IMR-90 (cell line): Measurements from ENCODE around the gene ETV6. TPM values are rescaled to one million over a fixed set of nuclear protein-coding genes. Genes with fewer than 3 reads are reported as not detected.

Source experiments
- ATAC-seq: fragments of 200-7000 bp; cut with Tn5 transposase; 2 replicates; pipeline ENCODE4 v1.9.1; 2020; ENCODE audit warnings: low read depth, mild to moderate bottlenecking, moderate library complexity
- BruUV-seq: library from RNA; stranded (reverse); fragments of 400-500 nt; replicated peaks from 2 replicates; lab custom pipeline; 2021; lab: Mats Ljungman, UMichigan
- CTCF ChIA-PET: fragments of 300-600 bp; formaldehyde crosslinking; extraction: SDS; loops from one replicate; lab custom pipeline; 2021; ENCODE audit warnings: antibody characterized with exemption; lab: Yijun Ruan, JAX
- POLR2A ChIA-PET: fragments of 300-600 bp; sonication (Branson Sonifier 250); formaldehyde crosslinking; loops from one replicate; lab custom pipeline; 2022; ENCODE audit warnings: antibody characterized with exemption; ENCODE audit not compliant: unreplicated experiment; lab: Charles Lee
- DNase-seq: peaks from one replicate; pipeline ENCODE4 v3.0.0; 2013
- H2AFZ ChIP-seq: replicated peaks from 2 replicates; pipeline ENCODE3; 2013; ENCODE audit warnings: low read length, mild to moderate bottlenecking; ENCODE audit not compliant: poor library complexity
- H2AK5ac ChIP-seq: 2 replicates; pipeline ENCODE4 v1.6.1; 2013; ENCODE audit warnings: low read depth, low read length, inconsistent platforms
- H2AK9ac ChIP-seq: replicated peaks from 2 replicates; pipeline ENCODE3; 2013; ENCODE audit warnings: mild to moderate bottlenecking, low read depth, low read length, moderate library complexity; ENCODE audit not compliant: poor library complexity
- H2BK120ac ChIP-seq: 2 replicates; pipeline ENCODE4 v1.6.1; 2013; ENCODE audit warnings: low read depth, low read length, inconsistent platforms
- H2BK15ac ChIP-seq: 3 replicates; pipeline ENCODE4 v1.6.1; 2013; ENCODE audit warnings: low read depth, low read length, inconsistent platforms
- H2BK20ac ChIP-seq: 2 replicates; pipeline ENCODE4 v1.6.1; 2013; ENCODE audit warnings: low read depth, mild to moderate bottlenecking, inconsistent platforms, low read length, moderate library complexity
- H2BK5ac ChIP-seq: 2 replicates; pipeline ENCODE4 v1.6.1; 2013; ENCODE audit warnings: mild to moderate bottlenecking, low read depth, low read length, inconsistent platforms; ENCODE audit not compliant: poor library complexity, severe bottlenecking
- H3K14ac ChIP-seq: replicated peaks from 2 replicates; pipeline ENCODE4 v1.6.1; 2013; ENCODE audit warnings: low read depth, low read length, inconsistent platforms
- H3K18ac ChIP-seq: 2 replicates; pipeline ENCODE4 v1.6.1; 2013; ENCODE audit warnings: low read depth, low read length, control low read depth
- H3K23ac ChIP-seq: 2 replicates; pipeline ENCODE4 v1.6.1; 2013; ENCODE audit warnings: low read depth, low read length, inconsistent platforms
- H3K27ac ChIP-seq: 2 replicates; pipeline ENCODE4 v1.5.1; 2013; ENCODE audit warnings: mild to moderate bottlenecking, control low read depth, low read length; ENCODE audit not compliant: insufficient read depth
- H3K27me3 ChIP-seq: 2 replicates; pipeline ENCODE4 v1.6.1; 2013; ENCODE audit warnings: low read length; ENCODE audit not compliant: control insufficient read depth, insufficient read depth
- H3K36me3 ChIP-seq: 2 replicates; pipeline ENCODE4 v1.6.1; 2013; ENCODE audit warnings: low read length, mixed read lengths; ENCODE audit not compliant: control insufficient read depth, insufficient read depth
- H3K4ac ChIP-seq: 2 replicates; pipeline ENCODE4 v1.6.1; 2013; ENCODE audit warnings: low read depth, low read length, inconsistent platforms
- H3K4me1 ChIP-seq: 2 replicates; pipeline ENCODE4 v1.6.1; 2013; ENCODE audit warnings: low read length, mixed read lengths; ENCODE audit not compliant: control insufficient read depth, insufficient read depth
- H3K4me2 ChIP-seq: 2 replicates; pipeline ENCODE4 v1.6.1; 2013; ENCODE audit warnings: low read depth, mild to moderate bottlenecking, control low read depth, low read length, moderate library complexity
- H3K4me3 ChIP-seq: 2 replicates; pipeline ENCODE4 v1.5.1; 2013; ENCODE audit warnings: low read depth, mild to moderate bottlenecking, control low read depth, low read length, moderate library complexity; ENCODE audit not compliant: insufficient read depth
- H3K56ac ChIP-seq: 2 replicates; pipeline ENCODE4 v1.6.1; 2013; ENCODE audit warnings: low read length, inconsistent platforms; ENCODE audit not compliant: insufficient read depth; ENCODE audit errors: extremely low read depth
- H3K79me1 ChIP-seq, 2 experiments: 2 replicates each; pipeline ENCODE4 v1.6.1; 2013; ENCODE audit warnings: low read length in 2 of 2, inconsistent platforms in 1 of 2, low read depth in 1 of 2
- H3K9ac ChIP-seq: 2 replicates; pipeline ENCODE4 v1.6.1; 2013; ENCODE audit warnings: low read depth, low read length, control low read depth
- H3K9me1 ChIP-seq: 2 replicates; pipeline ENCODE4 v1.6.1; 2013; ENCODE audit warnings: low read length, inconsistent platforms; ENCODE audit not compliant: insufficient read depth
- H3K9me3 ChIP-seq: 2 replicates; pipeline ENCODE4 v1.6.1; 2013; ENCODE audit warnings: low read length; ENCODE audit not compliant: control insufficient read depth, insufficient read depth
- H4K20me1 ChIP-seq: 2 replicates; pipeline ENCODE4 v1.6.1; 2013; ENCODE audit warnings: low read length, inconsistent platforms; ENCODE audit not compliant: insufficient read depth
- H4K5ac ChIP-seq: 2 replicates; pipeline ENCODE4 v1.6.1; 2013; ENCODE audit warnings: mild to moderate bottlenecking, low read depth, low read length, control low read depth
- H4K8ac ChIP-seq, 2 experiments: 2 replicates each; pipeline ENCODE4 v1.6.1; 2013; ENCODE audit warnings: low read depth in 2 of 2, low read length in 2 of 2, control low read depth in 1 of 2, inconsistent platforms in 1 of 2
- H4K91ac ChIP-seq: 2 replicates; pipeline ENCODE4 v1.6.1; 2013; ENCODE audit warnings: low read depth, low read length, inconsistent platforms; ENCODE audit not compliant: insufficient read depth
- BHLHE40 ChIP-seq: fragments of 150-350 bp; IDR thresholded peaks from 2 replicates; pipeline ENCODE4 v1.6.1; 2016; ENCODE audit warnings: mild to moderate bottlenecking, low read depth, low read length
- CEBPB ChIP-seq: IDR thresholded peaks from 2 replicates; pipeline ENCODE4 v1.6.1; 2012; ENCODE audit warnings: low read depth, low read length, improper control_type of control experiment
- CHD1 ChIP-seq: IDR thresholded peaks from 2 replicates; pipeline ENCODE4 v1.6.1; 2012; ENCODE audit warnings: low read depth, low read length, improper control_type of control experiment
- FOS ChIP-seq: fragments of 150-350 bp; IDR thresholded peaks from 2 replicates; pipeline ENCODE4 v1.6.1; 2016; ENCODE audit warnings: low read depth, low read length
- MAFK ChIP-seq: IDR thresholded peaks from 2 replicates; pipeline ENCODE4 v1.6.1; 2012; ENCODE audit warnings: low read depth, low read length, improper control_type of control experiment
- MAZ ChIP-seq: IDR thresholded peaks from 2 replicates; pipeline ENCODE4 v1.6.1; 2012; ENCODE audit warnings: low read depth, mild to moderate bottlenecking, low read length, improper control_type of control experiment, moderate library complexity, borderline replicate concordance
- MXI1 ChIP-seq: IDR thresholded peaks from 2 replicates; pipeline ENCODE4 v1.6.1; 2012; ENCODE audit warnings: low read depth, mild to moderate bottlenecking, low read length, moderate library complexity, borderline replicate concordance
- NFE2L2 ChIP-seq: fragments of 150-350 bp; IDR thresholded peaks from 2 replicates; pipeline ENCODE4 v1.6.1; 2016; ENCODE audit warnings: low read depth, mild to moderate bottlenecking, low read length
- POLR2A ChIP-seq: IDR thresholded peaks from 2 replicates; pipeline ENCODE4 v1.6.1; 2012; ENCODE audit warnings: mild to moderate bottlenecking, low read depth, low read length
- RAD21 ChIP-seq: IDR thresholded peaks from 2 replicates; pipeline ENCODE4 v1.6.1; 2012; ENCODE audit warnings: low read length, improper control_type of control experiment
- RCOR1 ChIP-seq: IDR thresholded peaks from 2 replicates; pipeline ENCODE4 v1.6.1; 2012; ENCODE audit warnings: mild to moderate bottlenecking, low read length, improper control_type of control experiment; ENCODE audit not compliant: insufficient replicate concordance
- RFX5 ChIP-seq: IDR thresholded peaks from 2 replicates; pipeline ENCODE4 v1.8.0; 2012; ENCODE audit warnings: low read depth, mild to moderate bottlenecking, low read length, moderate library complexity
- SMC3 ChIP-seq: fragments of 150-350 bp; IDR thresholded peaks from 2 replicates; pipeline ENCODE4 v1.6.1; 2016; ENCODE audit warnings: low read depth, mild to moderate bottlenecking, antibody characterized with exemption, low read length, moderate library complexity
- WGBS, 2 experiments: methylation state at CpG; one replicate each; pipeline versions ENCODE4 v1.1.5 to v1.1.7; 2013; ENCODE audit warnings: missing lambda C conversion rate in 2 of 2; ENCODE audit not compliant: insufficient read length in 1 of 2; ENCODE audit errors: extremely low coverage in 2 of 2; 5-methylcytosine and 5-hydroxymethylcytosine counted together
- dilution Hi-C: fragments of 300-500 bp; cut with HindIII; formaldehyde crosslinking; loops from one replicate; pipeline ENCODE4 v1.14.3; 2018; ENCODE audit warnings: low sequenced_read_pairs; ENCODE audit not compliant: unreplicated experiment
- in situ Hi-C: fragments of 300-500 bp; cut with MboI; formaldehyde crosslinking; loops from 3 replicates; pipeline ENCODE4 v1.14.3; 2019; ENCODE audit warnings: low sequenced_read_pairs, inconsistent platforms, mixed read lengths
- intact Hi-C: fragments of 100-400 bp; cut with micrococcal nuclease; formaldehyde crosslinking; loops from 2 replicates; pipeline ENCODE4 v1.10.0; 2022
- polyA plus RNA-seq, 3 experiments: library from polyadenylated mRNA; depleted of rRNA; stranded (reverse); fragments of >200 nt; gene quantifications; 2 replicates each; pipeline ENCODE4 v1.2.3, GENCODE V29; 2012; ENCODE audit warnings: low replicate concordance in 1 of 3
- total RNA-seq: library from RNA; depleted of rRNA; stranded (reverse); fragments of >200 nt; gene quantifications from 2 replicates; pipeline ENCODE4 v1.2.3, GENCODE V29; 2012
- TF ChIP-seq, protein P1 (sequence below): fragments of 150-350 bp; IDR thresholded peaks from 2 replicates; pipeline ENCODE4 v1.6.1; 2017; ENCODE audit warnings: mild to moderate bottlenecking, antibody characterized with exemption, low read length, low read depth
- TF ChIP-seq, protein P2 (sequence below): fragments of 150-350 bp; IDR thresholded peaks from 2 replicates; pipeline ENCODE4 v1.6.1; 2016; ENCODE audit warnings: low read depth, mild to moderate bottlenecking, low read length, moderate library complexity, borderline replicate concordance
- TF ChIP-seq, protein P3 (sequence below): conservative IDR thresholded peaks from 2 replicates; pipeline ENCODE4 v1.5.1; 2012; ENCODE audit warnings: mild to moderate bottlenecking, low read depth, low read length, improper control_type of control experiment

ETV6 gene
- total and polyA plus RNA-seq, 2 of the 4 experiments (the other 2 are of a cell fraction): 8.4 to 9.9 TPM

DNA sequence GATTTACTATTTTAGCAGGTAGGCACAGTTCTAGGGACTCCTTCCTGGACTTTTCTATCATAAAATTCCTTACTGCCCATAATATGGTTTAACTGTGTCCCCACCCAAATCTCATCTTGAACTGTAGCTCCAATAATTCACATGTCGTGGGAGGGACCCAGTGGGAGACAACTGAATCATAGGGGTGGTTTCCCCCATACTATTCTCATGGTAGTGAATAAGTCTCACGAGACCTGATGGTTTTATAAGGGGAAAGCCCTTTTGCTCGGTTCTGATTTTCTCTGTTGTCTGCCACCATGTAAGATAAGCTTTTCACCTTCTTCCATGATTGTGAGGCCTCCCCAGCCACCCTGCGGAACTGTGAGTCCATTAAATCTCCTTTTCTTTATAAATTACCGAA lies 10.0 kb upstream of the ETV6 start:
- TF ChIP-seq FOS: no peak
- no peak for TF ChIP-seq CEBPB
- no peak for TF ChIP-seq MAZ
- TF ChIP-seq MXI1: no peak
- TF ChIP-seq RAD21: no peak
- TF ChIP-seq NFE2L2: no peak
- no peak for TF ChIP-seq RFX5
- TF ChIP-seq, protein P1, sequence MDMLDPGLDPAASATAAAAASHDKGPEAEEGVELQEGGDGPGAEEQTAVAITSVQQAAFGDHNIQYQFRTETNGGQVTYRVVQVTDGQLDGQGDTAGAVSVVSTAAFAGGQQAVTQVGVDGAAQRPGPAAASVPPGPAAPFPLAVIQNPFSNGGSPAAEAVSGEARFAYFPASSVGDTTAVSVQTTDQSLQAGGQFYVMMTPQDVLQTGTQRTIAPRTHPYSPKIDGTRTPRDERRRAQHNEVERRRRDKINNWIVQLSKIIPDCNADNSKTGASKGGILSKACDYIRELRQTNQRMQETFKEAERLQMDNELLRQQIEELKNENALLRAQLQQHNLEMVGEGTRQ: no peak
- TF ChIP-seq, protein P2, sequence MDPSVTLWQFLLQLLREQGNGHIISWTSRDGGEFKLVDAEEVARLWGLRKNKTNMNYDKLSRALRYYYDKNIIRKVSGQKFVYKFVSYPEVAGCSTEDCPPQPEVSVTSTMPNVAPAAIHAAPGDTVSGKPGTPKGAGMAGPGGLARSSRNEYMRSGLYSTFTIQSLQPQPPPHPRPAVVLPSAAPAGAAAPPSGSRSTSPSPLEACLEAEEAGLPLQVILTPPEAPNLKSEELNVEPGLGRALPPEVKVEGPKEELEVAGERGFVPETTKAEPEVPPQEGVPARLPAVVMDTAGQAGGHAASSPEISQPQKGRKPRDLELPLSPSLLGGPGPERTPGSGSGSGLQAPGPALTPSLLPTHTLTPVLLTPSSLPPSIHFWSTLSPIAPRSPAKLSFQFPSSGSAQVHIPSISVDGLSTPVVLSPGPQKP: no peak
- TF ChIP-seq, protein P3, sequence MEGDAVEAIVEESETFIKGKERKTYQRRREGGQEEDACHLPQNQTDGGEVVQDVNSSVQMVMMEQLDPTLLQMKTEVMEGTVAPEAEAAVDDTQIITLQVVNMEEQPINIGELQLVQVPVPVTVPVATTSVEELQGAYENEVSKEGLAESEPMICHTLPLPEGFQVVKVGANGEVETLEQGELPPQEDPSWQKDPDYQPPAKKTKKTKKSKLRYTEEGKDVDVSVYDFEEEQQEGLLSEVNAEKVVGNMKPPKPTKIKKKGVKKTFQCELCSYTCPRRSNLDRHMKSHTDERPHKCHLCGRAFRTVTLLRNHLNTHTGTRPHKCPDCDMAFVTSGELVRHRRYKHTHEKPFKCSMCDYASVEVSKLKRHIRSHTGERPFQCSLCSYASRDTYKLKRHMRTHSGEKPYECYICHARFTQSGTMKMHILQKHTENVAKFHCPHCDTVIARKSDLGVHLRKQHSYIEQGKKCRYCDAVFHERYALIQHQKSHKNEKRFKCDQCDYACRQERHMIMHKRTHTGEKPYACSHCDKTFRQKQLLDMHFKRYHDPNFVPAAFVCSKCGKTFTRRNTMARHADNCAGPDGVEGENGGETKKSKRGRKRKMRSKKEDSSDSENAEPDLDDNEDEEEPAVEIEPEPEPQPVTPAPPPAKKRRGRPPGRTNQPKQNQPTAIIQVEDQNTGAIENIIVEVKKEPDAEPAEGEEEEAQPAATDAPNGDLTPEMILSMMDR: no peak
- no peak for TF ChIP-seq CHD1
- TF ChIP-seq RCOR1: no peak
- TF ChIP-seq MAFK: no peak
- no peak for TF ChIP-seq BHLHE40
- no peak for TF ChIP-seq POLR2A
- no peak for TF ChIP-seq SMC3
- dilution Hi-C loops: no loop called here
- no peak for DNase-seq
- POLR2A ChIA-PET: no interaction called here
- Histone ChIP-seq H4K5ac (no peak overlapping the region), H3K79me1 (no peaks in the 10 kb centered on the region), H3K9me3 (peaks cover 5% of the 10 kb centered on the region), H3K56ac (no peak overlapping the region), H3K27me3 (no peaks in the 10 kb centered on the region), H3K27ac (no peak overlapping the region), H3K23ac (no peak overlapping the region), H3K4me1 (no peaks in the 10 kb centered on the region), H2AK5ac (no peak overlapping the region), H3K4me2 (no peak overlapping the region), H4K20me1 (no peaks in the 10 kb centered on the region), H2BK120ac (no peak overlapping the region), H2AK9ac (no peak overlapping the region), H3K14ac (no peak overlapping the region), H3K9ac (no peak overlapping the region), H3K4me3 (no peak overlapping the region), H4K8ac (no peak overlapping the region), H2BK5ac (no peak overlapping the region), H3K36me3 (no peaks in the 10 kb centered on the region), H4K91ac (no peak overlapping the region), H3K18ac (no peak overlapping the region), H2AFZ (no peak overlapping the region), H2BK15ac (no peak overlapping the region), H3K9me1 (no peaks in the 10 kb centered on the region), H2BK20ac (no peak overlapping the region), H3K4ac (no peak overlapping the region)
- no TSS peak for BruUV-seq
- in situ Hi-C loops: no loop called here
- intact Hi-C loops: no loop called here
- CTCF ChIA-PET: no interaction called here
- no CpG with 5 or more reads among the region's 5 CpGs for WGBS, 2 experiments
- no peak for ATAC-seq
